Naive thymus-derived CD4-positive, alpha-beta T cell (primary cell): ENCODE data around the gene NCF2. TPM values are rescaled to one million over a fixed set of nuclear protein-coding genes. Genes with fewer than 3 reads are reported as not detected.

Experiments
- ATAC-seq: fragments of 150-1000 bp; cut with Tn5 transposase; 2 replicates; pipeline ENCODE4 v1.10.0; 2021; ENCODE audit warnings: mild to moderate bottlenecking, moderate library complexity
- CTCF ChIA-PET: fragments of 350-600 bp; sonication (Branson Sonifier 250); formaldehyde crosslinking; loops from one replicate; lab custom pipeline; 2021; ENCODE audit warnings: antibody characterized with exemption; lab: Charles Lee
- POLR2A ChIA-PET: fragments of 350-600 bp; sonication (Branson Sonifier 250); formaldehyde crosslinking; loops from one replicate; lab custom pipeline; 2021; ENCODE audit warnings: antibody characterized with exemption, inconsistent platforms; lab: Charles Lee
- DNase-seq, 9 donors: peaks; one replicate each; pipeline versions ENCODE4 v3.0.0 to v3.0.0-alpha.2; 2020 to 2022; ENCODE audit warnings: mixed read lengths in 1 of 9
- H3K27ac ChIP-seq: one replicate; pipeline ENCODE4 v1.7.0; 2013; ENCODE audit warnings: mild to moderate bottlenecking, low read depth, low read length, moderate library complexity
- H3K27me3 ChIP-seq, 2 donors: one replicate each; pipeline ENCODE4 v1.7.0; 2013; ENCODE audit warnings: low read length in 2 of 2, mild to moderate bottlenecking in 2 of 2, moderate library complexity in 2 of 2; ENCODE audit not compliant: control insufficient read depth in 2 of 2, insufficient read depth in 2 of 2
- H3K36me3 ChIP-seq, 3 experiments: 1 replicate in 2 of 3; 2 replicates in 1 of 3; pipeline ENCODE4 v1.7.0; 2013; ENCODE audit warnings: low read length in 3 of 3, mild to moderate bottlenecking in 3 of 3, moderate library complexity in 1 of 3; ENCODE audit not compliant: insufficient read depth in 3 of 3, control insufficient read depth in 2 of 3
- H3K4me1 ChIP-seq, 2 donors: one replicate each; pipeline ENCODE4 v1.7.0; 2013; ENCODE audit warnings: low read length in 2 of 2, mild to moderate bottlenecking in 2 of 2, moderate library complexity in 1 of 2; ENCODE audit not compliant: control insufficient read depth in 2 of 2, insufficient read depth in 2 of 2
- H3K4me3 ChIP-seq: 2 replicates; pipeline ENCODE4 v1.7.0; 2013; ENCODE audit warnings: mild to moderate bottlenecking, low read length
- H3K9me3 ChIP-seq, 3 experiments: 1 replicate in 2 of 3; 2 replicates in 1 of 3; pipeline ENCODE4 v1.7.0; 2013; ENCODE audit warnings: low read length in 3 of 3; ENCODE audit not compliant: control insufficient read depth in 2 of 3
- H3K27ac Mint-ChIP-seq, 9 donors: one replicate each; pipeline ENCODE4 v1.8.0; 2020 to 2022; ENCODE audit warnings: mixed read lengths in 9 of 9, mild to moderate bottlenecking in 8 of 9, moderate library complexity in 5 of 9, inconsistent platforms in 2 of 9
- H3K27me3 Mint-ChIP-seq, 5 donors: one replicate each; pipeline ENCODE4 v1.8.0; 2021 to 2022; ENCODE audit warnings: mixed read lengths in 5 of 5, mild to moderate bottlenecking in 1 of 5
- H3K36me3 Mint-ChIP-seq, 5 donors: one replicate each; pipeline ENCODE4 v1.8.0; 2020 to 2022; ENCODE audit warnings: mixed read lengths in 5 of 5, mild to moderate bottlenecking in 3 of 5, inconsistent platforms in 1 of 5
- H3K4me1 Mint-ChIP-seq, 7 donors: one replicate each; pipeline ENCODE4 v1.8.0; 2020 to 2022; ENCODE audit warnings: mixed read lengths in 7 of 7, mild to moderate bottlenecking in 3 of 7, inconsistent platforms in 1 of 7
- H3K4me3 Mint-ChIP-seq, 10 donors: one replicate each; pipeline ENCODE4 v1.8.0; 2020 to 2022; ENCODE audit warnings: mild to moderate bottlenecking in 10 of 10, mixed read lengths in 10 of 10, moderate library complexity in 6 of 10, inconsistent platforms in 2 of 10
- H3K9me3 Mint-ChIP-seq, 11 donors: one replicate each; pipeline ENCODE4 v1.8.0; 2020 to 2022; ENCODE audit warnings: mixed read lengths in 11 of 11, mild to moderate bottlenecking in 4 of 11, inconsistent platforms in 1 of 11, moderate library complexity in 1 of 11
- intact Hi-C, 2 donors: fragments of 100-400 bp; cut with micrococcal nuclease; formaldehyde crosslinking; loops; one replicate each; pipeline ENCODE4 v1.15.1; 2023
- polyA plus RNA-seq, 2 donors: library from polyadenylated mRNA; unstranded; fragments of 300-500 nt; fragmentation: Illumina TruSeq; gene quantifications; one replicate each; pipeline ENCODE4 v1.2.3, GENCODE V29; 2021
- total RNA-seq, 6 experiments: library from RNA in 5 of 6; stranded (reverse) in 5 of 6; gene quantifications; 1 replicate in 5 of 6; 2 replicates in 1 of 6; pipeline ENCODE4 v1.2.3 and lab custom pipeline; 2021 to 2026

The NCF2 gene
- total and polyA plus RNA-seq, 7 experiments from 2014 or later, result 0.43 to 145 (median 3.8) TPM

GRCh38 chr1:183506561-183506960, 83.7 kb downstream of the NCF2 start:
- Histone ChIP-seq H3K27me3 (no peaks in the 10 kb centered on the region), H3K4me1 (peaks cover 0 to 20% of the 10 kb centered on the region in 2 donors), H3K27ac (no peak overlapping the region), H3K36me3 (no peaks in the 10 kb centered on the region), H3K4me3 (no peak overlapping the region), H3K9me3 (no peaks in the 10 kb centered on the region)
- Mint-ChIP-seq H3K27ac (no peak overlapping the region), H3K4me3 (no peak overlapping the region), H3K9me3 (no peaks in the 10 kb centered on the region), H3K36me3 (peaks cover 0 to 4% (median 0%) of the 10 kb centered on the region in 5 donors), H3K27me3 (no peaks in the 10 kb centered on the region), H3K4me1 (peaks cover 7 to 47% (median 25%) of the 10 kb centered on the region in 7 donors)
- ChIA-PET POLR2A (no interaction called here), CTCF (no interaction called here)
- intact Hi-C loops, result loop anchor here in 1 of 2 donors (5.0 kb wide), 1 partner anchor 36 kb away; no protein-coding TSS in a partner anchor
- ATAC-seq, result no peak
- DNase-seq, result no peak

Other genes with a start within 250 kb of the NCF2 start
- under 1 TPM in 2 of 5 experiments, not detected in 3; 0.07 to 0.24 TPM for gene NMNAT2, start 172.1 kb downstream of the NCF2 start, total RNA-seq
- not detected for gene NMNAT2, start 172.1 kb downstream of the NCF2 start, polyA plus RNA-seq
- gene SMG7, start 118.0 kb downstream of the NCF2 start, total RNA-seq, result 10 to 100 TPM; 50.2 to 87.7 (median 60.1) TPM
- gene SMG7, start 118.0 kb downstream of the NCF2 start, polyA plus RNA-seq, result 10 to 100 TPM; 24.7 to 35.0 TPM
- gene ARPC5, start 45.3 kb upstream of the NCF2 start, total RNA-seq, result 100 to 1,000 TPM in 3 of 5 experiments, 10 to 100 TPM in 2; 49.9 to 252 (median 105) TPM
- gene ARPC5, start 45.3 kb upstream of the NCF2 start, polyA plus RNA-seq, result 100 to 1,000 TPM; 225 to 525 TPM
- not detected for gene APOBEC4, start 62.9 kb upstream of the NCF2 start, total RNA-seq
- gene APOBEC4, start 62.9 kb upstream of the NCF2 start, polyA plus RNA-seq, result under 1 TPM in 1 of 2 donors, not detected in 1; 0.19 TPM
- 1 to 10 TPM in 4 of 5 experiments, under 1 TPM in 1; 0.98 to 6.2 (median 4.0) TPM for gene RGL1, start 214.7 kb upstream of the NCF2 start, total RNA-seq
- gene RGL1, start 214.7 kb upstream of the NCF2 start, polyA plus RNA-seq, result 1 to 10 TPM in 1 of 2 donors, under 1 TPM in 1; 0.90 to 2.6 TPM